ENCODE data around the gene MELTF. TPM values are rescaled to one million over a fixed set of nuclear protein-coding genes. Genes with fewer than 3 reads are reported as not detected.

Gene MELTF
- total RNA-seq, 1 donor from 2014 or later: 5.0 TPM

GRCh38 chr3:196969660-196970546, 59.7 kb downstream of the MELTF start:
- Mint-ChIP-seq H3K27me3 (peaks cover 50% of the 10 kb centered on the region), H3K36me3 (ENCODE audit: insufficient read depth) (peaks cover 5% of the 10 kb centered on the region), H3K4me3 (ENCODE audit: low read depth) (peak overlapping the region; percentile 72), H3K27ac (no peak overlapping the region), H3K9me3 (ENCODE audit: low read depth) (no peaks in the 10 kb centered on the region), H3K4me1 (ENCODE audit: low read depth) (peaks cover 1% of the 10 kb centered on the region)
- peak; percentile 90 for TF ChIP-seq CTCF (IDR thresholded peaks at IDR 0.05; ENCODE audit: unreplicated experiment)
- DNase-seq (ENCODE audit: low spot score, unreplicated experiment): peak; percentile 65

GRCh38 chr3:196969134-196969659, 60.4 kb downstream of the MELTF start:
- Mint-ChIP-seq H3K36me3 (ENCODE audit: insufficient read depth) (peaks cover 5% of the 10 kb centered on the region), H3K4me3 (ENCODE audit: low read depth) (peak overlapping the region; percentile 64), H3K4me1 (ENCODE audit: low read depth) (peaks cover 1% of the 10 kb centered on the region), H3K9me3 (ENCODE audit: low read depth) (no peaks in the 10 kb centered on the region), H3K27me3 (peaks cover 48% of the 10 kb centered on the region), H3K27ac (no peak overlapping the region)
- TF ChIP-seq CTCF (IDR thresholded peaks at IDR 0.05; ENCODE audit: unreplicated experiment): no peak
- no peak for DNase-seq (ENCODE audit: low spot score, unreplicated experiment)

GRCh38 chr3:196968233-196969133, 61.1 kb downstream of the MELTF start, which contains the start of gene PIGZ:
PIGZ (minus strand) TSS chr3:196968833; CDS start chr3:196952031, 16,802 bp downstream.
- Mint-ChIP-seq H3K27ac (no peak within 1 kb of the TSS), H3K36me3 (ENCODE audit: insufficient read depth) (peaks cover 5% of the 10 kb centered on the region), H3K27me3 (peaks cover 48% of the 10 kb centered on the region), H3K4me3 (ENCODE audit: low read depth) (peak within 1 kb of the TSS; percentile 65), H3K4me1 (ENCODE audit: low read depth) (peaks cover 1% of the 10 kb centered on the region), H3K9me3 (ENCODE audit: low read depth) (no peaks in the 10 kb centered on the region)
- TF ChIP-seq CTCF (IDR thresholded peaks at IDR 0.05; ENCODE audit: unreplicated experiment): no peak
- peak; percentile 25 for DNase-seq (ENCODE audit: low spot score, unreplicated experiment)

GRCh38 chr3:196967412-196968232, 62.0 kb downstream of the MELTF start:
- Mint-ChIP-seq H3K36me3 (ENCODE audit: insufficient read depth) (peaks cover 5% of the 10 kb centered on the region), H3K4me1 (ENCODE audit: low read depth) (peaks cover 6% of the 10 kb centered on the region), H3K9me3 (ENCODE audit: low read depth) (no peaks in the 10 kb centered on the region), H3K27ac (no peak overlapping the region), H3K4me3 (ENCODE audit: low read depth) (peak overlapping the region; percentile 65), H3K27me3 (peaks cover 48% of the 10 kb centered on the region)
- TF ChIP-seq CTCF (IDR thresholded peaks at IDR 0.05; ENCODE audit: unreplicated experiment): no peak
- DNase-seq (ENCODE audit: low spot score, unreplicated experiment): no peak
